UCSD-AML1 (cell line): ENCODE results near the gene PLA2G12B.

Experiments
- DNase-seq: peaks from one replicate; lab custom pipeline; 2025; ENCODE audit not compliant: unreplicated experiment; lab: John Stamatoyannopoulos, UW

The PLA2G12B gene

GRCh38 chr10:72895236-72895850, 59.3 kb downstream of the PLA2G12B start:
- no peak for DNase-seq

- no peak for DNase-seq
Observed at GRCh38 chr10:72893136-72893798, 61.3 kb downstream of the PLA2G12B start, which contains the start of gene OIT3. OIT3 (plus strand) TSS chr10:72893739; CDS start chr10:72893799, 60 bp downstream.

- DNase-seq: no peak
Observed at GRCh38 chr10:72890086-72890485, 64.5 kb downstream of the PLA2G12B start.

- DNase-seq: no peak
Observed at GRCh38 chr10:72889391-72889831, 65.2 kb downstream of the PLA2G12B start.

GRCh38 chr10:72888151-72888638, 66.4 kb downstream of the PLA2G12B start:
- no peak for DNase-seq

GRCh38 chr10:72887043-72887442, 67.6 kb downstream of the PLA2G12B start:
- DNase-seq: peak; percentile 62

GRCh38 chr10:72886621-72887020, 68.0 kb downstream of the PLA2G12B start:
- DNase-seq: no peak

GRCh38 chr10:72885953-72886352, 68.7 kb downstream of the PLA2G12B start:
- no peak for DNase-seq
